KOPT-K1 (cell line): ENCODE data around the gene EPHX1.
A peak's percentile ranks its signal among the peaks of the same experiment; 100 is the strongest.

Experiments
- H3K27ac ChIP-seq: fragments of 200-600 bp; sonication (generic); 2 replicates; pipeline ENCODE4 v1.5.1; 2016; ENCODE audit warnings: antibody characterized with exemption, mild to moderate bottlenecking, low read depth, low read length; ENCODE audit not compliant: poor library complexity, severe bottlenecking
- H3K36me3 ChIP-seq: fragments of 200-600 bp; sonication (generic); 2 replicates; pipeline ENCODE4 v1.5.1; 2017; ENCODE audit warnings: antibody characterized with exemption, mild to moderate bottlenecking, low read length, moderate library complexity; ENCODE audit not compliant: insufficient read depth
- H3K9me3 ChIP-seq: fragments of 200-600 bp; sonication (generic); 2 replicates; pipeline ENCODE4 v1.5.1; 2017; ENCODE audit warnings: antibody characterized with exemption, low read length, mild to moderate bottlenecking; ENCODE audit not compliant: insufficient read depth, poor library complexity, severe bottlenecking

The EPHX1 gene

DNA sequence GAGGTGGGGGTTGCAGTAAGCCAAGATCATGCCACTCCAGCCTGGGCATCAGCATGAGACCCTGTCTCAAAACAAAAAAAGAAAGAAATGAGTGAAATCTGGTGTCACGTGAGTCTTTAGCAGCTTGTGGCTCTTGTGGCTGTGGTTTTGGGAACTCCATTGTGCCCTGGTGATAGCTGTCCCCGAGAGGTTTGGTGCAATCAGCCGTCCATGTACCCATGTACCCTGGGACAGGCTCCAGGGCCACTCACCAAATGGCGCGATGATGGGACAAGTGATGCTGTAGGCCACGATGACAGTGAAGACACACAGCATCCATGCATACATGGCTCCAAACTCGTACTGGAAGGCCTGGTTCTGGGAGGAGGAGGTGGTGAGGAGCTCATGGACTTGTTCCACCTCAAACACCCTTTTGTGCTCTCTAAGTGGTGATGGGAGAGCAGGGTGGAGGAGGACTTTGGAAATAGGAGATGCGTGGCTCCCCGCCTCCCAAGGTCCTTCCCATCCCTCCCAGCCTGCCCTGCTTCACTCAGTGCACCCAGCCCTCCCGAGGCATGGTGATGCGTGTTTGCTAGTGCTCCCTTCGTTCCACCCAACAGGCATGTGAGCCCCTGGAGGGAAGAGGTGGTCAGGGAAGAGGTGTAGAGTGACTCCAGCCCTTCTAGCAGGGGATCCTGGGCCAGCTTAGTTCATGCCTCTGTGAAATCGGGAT, 42.6 kb downstream of the EPHX1 start:
- no peaks in the 10 kb centered on the region for H3K9me3 ChIP-seq
- peaks cover 41% of the 10 kb centered on the region for H3K36me3 ChIP-seq
- peak overlapping the region; percentile 29 for H3K27ac ChIP-seq

DNA sequence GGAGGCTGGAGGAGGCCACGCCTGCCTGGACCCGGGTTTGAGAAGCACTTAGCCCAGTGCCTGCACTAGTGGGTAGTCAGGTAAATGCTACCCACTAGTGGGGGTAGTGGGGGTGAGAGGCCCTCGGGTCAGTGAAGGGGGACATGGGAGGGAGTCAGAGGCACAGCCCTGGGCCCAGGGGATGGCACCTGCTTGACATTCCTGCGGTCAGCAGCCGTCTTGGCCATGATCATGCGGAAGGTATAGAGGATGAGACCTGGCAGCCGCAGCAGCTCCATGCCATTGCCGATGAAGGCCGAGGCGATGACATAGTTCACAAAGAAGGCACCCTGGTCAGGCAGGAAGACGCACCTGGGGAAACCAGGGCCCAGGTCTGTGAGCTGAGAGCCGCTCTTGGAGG, 43.5 kb downstream of the EPHX1 start:
- Histone ChIP-seq H3K27ac (no peak overlapping the region), H3K9me3 (no peaks in the 10 kb centered on the region), H3K36me3 (peaks cover 41% of the 10 kb centered on the region)

DNA sequence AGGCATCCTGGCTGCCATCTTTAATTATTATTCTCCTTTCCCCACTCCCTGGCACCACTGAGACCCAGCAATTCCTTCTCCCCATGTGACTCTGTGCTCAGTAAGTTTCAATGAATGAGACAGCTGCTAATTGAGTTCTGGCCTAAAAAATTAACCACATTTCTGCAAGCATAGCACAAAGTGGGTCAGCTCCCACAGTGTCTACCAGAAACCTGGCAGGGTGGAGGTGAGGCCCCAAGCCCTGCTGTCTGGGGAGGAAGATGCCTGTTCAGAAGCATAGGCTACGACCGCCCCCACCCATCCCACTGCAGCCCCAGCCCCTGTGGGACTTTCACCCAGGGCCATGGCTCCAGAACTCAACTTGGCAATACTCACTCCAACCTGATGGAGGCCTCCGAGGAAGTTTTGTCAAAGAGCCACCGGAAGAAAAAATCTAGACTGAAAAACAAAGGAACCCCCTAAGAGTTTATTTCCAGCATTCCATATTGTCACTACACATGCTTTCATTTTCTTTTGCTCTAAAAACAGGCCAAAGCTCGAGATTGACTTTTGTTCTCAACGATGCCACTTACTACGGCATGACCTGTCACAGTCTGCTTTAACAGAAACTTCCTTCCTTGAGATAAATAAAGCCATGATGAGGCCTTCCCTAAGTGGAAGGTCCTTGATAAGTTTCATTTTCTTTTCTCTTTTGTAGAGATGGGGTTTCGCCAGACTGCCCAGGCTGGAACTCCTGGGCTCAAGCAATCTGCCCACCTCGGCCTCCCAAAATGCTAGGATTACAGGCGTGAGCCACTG, 45.8 kb downstream of the EPHX1 start:
- H3K36me3 ChIP-seq: peaks cover 59% of the 10 kb centered on the region
- peak overlapping the region; percentile 23 for H3K27ac ChIP-seq
- H3K9me3 ChIP-seq: no peaks in the 10 kb centered on the region

DNA sequence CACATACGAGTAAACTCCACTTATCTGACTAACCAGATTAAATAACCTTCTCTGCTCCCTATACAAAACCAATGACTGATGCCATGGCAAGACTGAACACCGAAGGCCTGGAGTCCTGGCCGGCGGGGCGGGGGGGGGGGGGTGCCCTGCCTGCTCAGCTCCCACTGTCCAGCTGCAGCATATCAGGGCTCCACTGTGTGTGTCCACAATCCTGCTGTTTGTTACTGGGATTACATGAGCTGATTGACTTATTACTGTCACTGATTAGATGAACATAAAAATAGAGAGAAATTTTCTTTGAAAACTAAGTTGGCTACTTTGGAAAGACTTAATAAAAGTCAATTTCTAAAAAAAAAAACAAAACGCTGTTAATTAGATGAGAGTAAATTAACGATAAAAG, 47.3 kb downstream of the EPHX1 start:
- H3K27ac ChIP-seq: no peak overlapping the region

DNA sequence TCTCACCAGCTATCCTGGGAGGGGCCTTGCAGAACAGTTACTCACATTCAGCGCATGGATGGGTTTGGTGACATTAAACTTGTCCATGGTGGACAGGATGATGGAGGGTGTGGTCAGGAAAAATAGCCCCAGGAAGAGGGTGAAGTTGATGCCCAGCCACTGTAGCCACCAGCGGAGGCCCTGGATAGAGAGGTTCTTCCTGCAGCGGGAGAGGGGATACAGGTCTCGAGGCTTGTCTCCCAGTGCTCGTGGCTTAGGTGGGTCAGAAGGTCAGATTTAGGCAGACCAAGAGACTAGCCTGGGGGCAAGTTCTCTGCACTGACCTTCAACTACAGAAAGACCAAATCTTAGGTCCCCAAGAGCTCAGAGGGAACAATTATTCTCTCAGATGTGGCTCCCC, 49.2 kb downstream of the EPHX1 start:
- no peak overlapping the region for H3K27ac ChIP-seq
- H3K36me3 ChIP-seq: peaks cover 69% of the 10 kb centered on the region
- no peaks in the 10 kb centered on the region for H3K9me3 ChIP-seq

More for the DNA sequence above, 47.3 kb downstream of the EPHX1 start:
- Histone ChIP-seq H3K9me3 (no peaks in the 10 kb centered on the region), H3K36me3 (peaks cover 71% of the 10 kb centered on the region)

DNA sequence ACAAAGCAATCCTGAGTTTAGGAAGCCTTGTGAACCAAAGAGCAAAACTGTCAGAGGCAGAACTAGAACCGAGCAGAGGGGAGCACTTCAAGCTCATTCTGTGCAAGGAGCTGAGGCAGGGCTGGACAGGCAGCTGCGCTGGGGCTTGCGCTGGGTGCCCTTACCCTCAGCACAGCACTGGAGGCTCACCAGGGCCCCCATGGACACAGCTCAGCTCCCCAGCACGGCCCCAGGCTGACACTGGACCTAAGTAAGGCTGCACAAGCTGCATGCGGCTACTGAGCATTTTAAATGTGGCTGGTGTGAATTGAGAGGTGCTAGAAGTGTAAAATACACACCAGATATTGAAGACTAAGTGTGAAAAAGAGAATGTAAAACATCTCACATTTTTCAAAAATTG, 50.2 kb downstream of the EPHX1 start:
- Histone ChIP-seq H3K36me3 (peaks cover 63% of the 10 kb centered on the region), H3K27ac (no peak overlapping the region), H3K9me3 (no peaks in the 10 kb centered on the region)

DNA sequence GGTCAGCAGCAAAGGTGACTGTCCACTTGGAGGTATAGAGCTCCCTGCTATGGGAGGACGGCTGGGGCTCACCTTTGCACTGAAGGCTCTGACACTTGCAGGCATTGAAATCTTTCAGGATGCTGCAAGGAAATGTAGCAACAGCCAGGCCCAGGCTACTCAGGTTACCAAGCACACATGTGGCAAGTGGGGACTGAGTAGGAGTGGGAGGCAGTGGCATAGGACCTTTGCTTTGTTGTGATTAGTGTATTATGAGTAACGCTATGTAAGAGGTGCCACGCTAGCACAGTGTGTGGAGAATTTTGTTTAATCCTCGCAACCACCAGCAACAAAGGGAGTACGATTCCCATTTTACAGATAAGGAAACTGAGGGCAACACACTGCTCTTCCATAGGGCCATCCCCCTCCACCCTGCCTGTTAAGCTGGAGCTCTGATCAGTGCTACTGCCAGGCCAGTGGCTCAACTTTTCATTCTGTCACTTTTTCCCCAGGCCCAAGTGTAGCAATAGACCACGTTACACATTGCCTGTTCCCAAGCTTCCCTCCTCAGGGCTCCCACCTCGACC, 51.0 kb downstream of the EPHX1 start:
- Histone ChIP-seq H3K36me3 (peaks cover 66% of the 10 kb centered on the region), H3K9me3 (no peaks in the 10 kb centered on the region), H3K27ac (no peak overlapping the region)

DNA sequence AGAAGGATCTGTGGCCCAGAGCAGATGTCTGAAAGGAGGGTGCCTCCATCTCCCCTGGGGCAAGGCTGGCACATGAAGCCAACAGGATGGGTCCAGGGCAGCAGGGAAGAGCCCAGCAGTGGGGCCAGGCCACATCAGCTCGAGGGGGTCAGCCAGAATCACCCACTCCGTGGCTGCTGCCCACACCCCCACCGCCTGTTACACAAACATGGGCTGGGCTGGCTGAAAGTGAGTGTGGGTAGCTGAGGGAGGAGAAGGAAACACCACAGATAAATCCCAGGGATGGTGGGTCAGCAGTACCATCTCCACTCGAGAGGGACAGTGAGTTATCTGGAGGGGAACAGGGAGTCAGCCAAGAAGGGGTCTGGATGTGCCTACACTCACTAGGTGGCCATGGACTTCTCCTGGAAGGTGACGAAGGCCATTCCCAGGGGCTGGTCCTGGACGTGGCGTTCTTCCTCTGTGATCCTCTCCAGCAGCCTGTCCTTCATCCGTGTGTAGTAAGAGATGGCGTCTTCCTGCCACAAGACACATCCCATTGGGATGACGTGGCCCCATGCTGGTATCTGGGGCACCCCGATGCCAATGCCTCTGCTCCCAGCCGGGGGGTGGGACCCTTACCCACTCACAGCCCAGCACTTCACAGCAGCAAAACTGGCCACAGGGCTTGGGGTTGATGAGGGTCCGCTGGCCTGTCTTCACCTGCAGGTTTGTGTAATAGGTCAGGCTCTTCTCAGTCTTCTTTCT, 52.1 kb downstream of the EPHX1 start:
- Histone ChIP-seq H3K27ac (no peak overlapping the region), H3K9me3 (no peaks in the 10 kb centered on the region), H3K36me3 (peaks cover 62% of the 10 kb centered on the region)

DNA sequence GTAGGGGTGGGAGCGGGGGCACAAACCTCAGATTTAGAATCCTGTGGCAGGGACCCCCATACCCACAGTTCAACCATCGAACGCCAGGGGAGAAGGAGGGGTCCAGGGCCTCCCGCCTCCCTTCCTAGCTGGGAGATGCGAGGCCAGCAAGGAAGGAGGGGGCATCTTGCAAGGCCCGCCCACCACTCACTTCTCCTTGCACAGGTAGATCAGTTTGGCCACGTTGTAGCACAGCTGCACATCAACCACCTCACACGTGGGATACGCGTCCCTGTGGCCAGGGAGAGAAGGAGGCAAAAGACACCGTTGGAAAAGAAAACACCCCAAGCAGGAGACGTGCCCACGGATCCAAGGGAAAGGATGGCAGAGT, 52.6 kb downstream of the EPHX1 start:
- Histone ChIP-seq H3K9me3 (no peaks in the 10 kb centered on the region), H3K36me3 (peaks cover 61% of the 10 kb centered on the region), H3K27ac (no peak overlapping the region)

DNA sequence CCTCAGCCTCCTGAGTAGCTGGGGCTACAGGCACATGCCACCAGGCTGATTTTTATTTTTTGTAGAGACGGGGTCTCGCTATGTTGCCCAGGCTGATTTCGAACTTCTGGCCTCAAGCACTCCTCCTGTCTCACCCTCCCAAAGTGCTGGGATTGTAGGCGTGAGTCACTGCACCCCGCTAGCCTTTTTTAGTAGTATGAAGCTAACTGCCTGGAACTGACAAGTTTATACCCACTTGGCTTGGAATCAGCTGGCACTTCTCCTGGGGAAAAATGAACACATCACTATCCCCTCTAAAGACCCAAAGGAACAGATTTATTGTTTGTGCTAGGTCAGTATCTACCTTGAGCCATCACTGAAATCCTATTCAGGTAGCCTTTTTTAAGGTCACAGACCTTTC, 53.2 kb downstream of the EPHX1 start:
- H3K36me3 ChIP-seq: peaks cover 67% of the 10 kb centered on the region
- H3K9me3 ChIP-seq: no peaks in the 10 kb centered on the region
- H3K27ac ChIP-seq: no peak overlapping the region

DNA sequence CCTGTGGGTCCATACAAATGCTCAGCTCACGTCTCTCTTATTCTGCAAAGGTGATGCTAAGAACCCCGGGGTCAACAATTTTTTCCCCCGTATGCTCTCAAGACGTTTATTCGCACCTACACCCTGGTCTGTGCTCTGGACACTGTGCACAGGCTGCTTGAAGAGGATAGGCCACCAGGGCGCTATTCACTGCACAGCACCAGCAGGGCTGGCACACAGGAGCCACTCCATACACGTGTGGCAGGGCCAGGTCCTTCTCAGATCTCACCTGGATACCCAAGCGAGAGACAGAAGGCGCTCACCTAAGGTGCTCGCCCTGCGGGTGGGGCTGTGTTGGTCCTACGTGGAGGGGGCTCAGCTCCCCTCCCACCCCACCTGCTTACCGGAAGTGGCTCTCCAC, 55.6 kb downstream of the EPHX1 start:
- H3K27ac ChIP-seq: peak overlapping the region; percentile 60
- peaks cover 66% of the 10 kb centered on the region for H3K36me3 ChIP-seq
- H3K9me3 ChIP-seq: no peaks in the 10 kb centered on the region

DNA sequence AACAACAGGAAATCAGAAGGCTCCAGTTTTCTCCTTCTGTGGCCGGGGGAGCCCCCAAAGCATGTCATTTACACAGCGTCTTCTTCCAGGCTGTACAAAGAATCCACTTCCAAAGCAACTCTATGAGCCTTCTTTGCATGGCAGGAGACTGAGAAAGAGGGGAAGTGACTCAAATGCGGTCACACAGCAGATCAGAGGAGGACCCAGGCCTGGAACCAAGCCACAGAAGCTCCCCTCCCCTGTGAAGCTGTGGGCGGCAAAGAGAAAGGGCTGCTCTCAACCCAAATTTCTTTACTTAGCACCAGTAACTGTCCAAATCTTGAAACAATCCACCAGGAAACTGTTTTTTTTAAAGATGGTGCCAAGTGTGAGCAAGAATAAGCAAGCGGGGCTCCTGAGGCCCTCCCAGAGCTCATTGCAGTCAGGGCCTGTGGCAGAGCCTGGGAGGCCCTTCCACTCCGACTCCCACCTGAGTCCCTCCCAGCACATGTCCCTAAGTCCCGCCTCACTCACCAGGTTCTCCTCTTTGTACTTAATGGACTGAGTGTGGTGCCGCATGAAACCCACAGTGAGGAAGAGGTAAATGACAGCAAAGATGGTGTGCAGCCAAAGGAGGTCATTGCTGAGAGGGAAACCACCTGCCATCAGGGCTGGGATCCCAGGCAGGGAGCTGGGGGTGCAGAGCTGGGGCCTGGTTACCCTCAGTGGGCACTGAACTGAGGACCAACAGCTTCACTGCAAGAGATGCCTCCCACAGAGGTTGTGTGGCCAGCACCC, 56.3 kb downstream of the EPHX1 start:
- H3K36me3 ChIP-seq: peaks cover 66% of the 10 kb centered on the region

DNA sequence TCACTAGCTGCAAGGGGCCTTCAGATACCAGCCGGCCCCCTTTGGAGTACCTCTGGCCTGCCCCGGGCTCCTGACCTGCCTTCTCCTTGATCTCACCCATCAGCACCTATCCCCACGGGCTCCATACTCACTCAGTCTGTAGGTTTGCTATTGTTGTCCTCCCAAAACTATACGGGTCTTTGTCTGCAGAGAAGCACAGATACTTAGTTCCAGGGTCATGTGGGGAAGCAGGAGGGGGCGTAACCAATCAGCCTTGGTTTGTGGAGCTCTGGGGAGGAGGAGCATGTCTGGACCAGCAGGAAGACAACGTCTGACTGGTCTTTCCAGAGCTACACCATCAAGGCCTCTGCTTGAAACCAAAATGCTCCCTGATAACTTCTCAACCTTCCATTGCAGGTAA, 57.1 kb downstream of the EPHX1 start:
- Histone ChIP-seq H3K36me3 (peaks cover 66% of the 10 kb centered on the region), H3K27ac (peak overlapping the region; percentile 60), H3K9me3 (no peaks in the 10 kb centered on the region)

More for the DNA sequence above, 56.3 kb downstream of the EPHX1 start:
- Histone ChIP-seq H3K9me3 (no peaks in the 10 kb centered on the region), H3K27ac (peak overlapping the region; percentile 60)

DNA sequence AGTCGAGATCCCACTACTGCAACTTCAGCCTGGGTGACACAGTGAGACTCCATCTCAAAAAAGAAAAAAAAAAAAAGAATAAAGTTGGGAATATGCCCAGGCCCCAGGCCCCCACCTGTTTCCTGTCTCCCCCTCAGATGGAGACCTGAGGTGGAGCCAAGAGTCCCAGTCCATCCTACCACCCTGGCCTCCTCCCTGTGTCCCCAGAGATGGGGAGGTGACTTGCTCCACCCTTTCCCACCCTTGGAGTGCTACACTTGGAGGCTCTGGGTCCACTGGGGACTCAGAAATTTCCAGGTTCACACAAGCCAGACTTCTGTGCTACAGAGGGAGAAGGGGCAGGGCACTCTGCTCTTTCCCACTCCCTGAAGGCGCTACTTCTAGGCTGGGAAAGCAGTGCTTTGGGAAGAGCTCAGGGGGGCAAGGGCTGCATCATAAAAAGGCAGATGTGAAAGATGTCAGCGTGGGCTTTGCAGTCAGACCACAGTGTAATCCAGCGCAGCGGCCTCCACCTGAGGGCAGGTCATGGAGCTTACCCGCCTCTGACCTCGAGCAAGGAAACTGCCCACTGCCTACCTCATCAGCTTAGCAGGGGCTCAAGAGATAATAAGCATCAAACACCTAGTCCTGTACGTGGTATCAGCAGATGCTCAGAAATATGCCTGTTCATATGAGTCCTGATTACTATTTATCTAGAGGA, 58.9 kb downstream of the EPHX1 start:
- Histone ChIP-seq H3K27ac (no peak overlapping the region), H3K9me3 (no peaks in the 10 kb centered on the region), H3K36me3 (peaks cover 71% of the 10 kb centered on the region)
